ENCODE data around the gene CEP192.

The CEP192 gene

DNA sequence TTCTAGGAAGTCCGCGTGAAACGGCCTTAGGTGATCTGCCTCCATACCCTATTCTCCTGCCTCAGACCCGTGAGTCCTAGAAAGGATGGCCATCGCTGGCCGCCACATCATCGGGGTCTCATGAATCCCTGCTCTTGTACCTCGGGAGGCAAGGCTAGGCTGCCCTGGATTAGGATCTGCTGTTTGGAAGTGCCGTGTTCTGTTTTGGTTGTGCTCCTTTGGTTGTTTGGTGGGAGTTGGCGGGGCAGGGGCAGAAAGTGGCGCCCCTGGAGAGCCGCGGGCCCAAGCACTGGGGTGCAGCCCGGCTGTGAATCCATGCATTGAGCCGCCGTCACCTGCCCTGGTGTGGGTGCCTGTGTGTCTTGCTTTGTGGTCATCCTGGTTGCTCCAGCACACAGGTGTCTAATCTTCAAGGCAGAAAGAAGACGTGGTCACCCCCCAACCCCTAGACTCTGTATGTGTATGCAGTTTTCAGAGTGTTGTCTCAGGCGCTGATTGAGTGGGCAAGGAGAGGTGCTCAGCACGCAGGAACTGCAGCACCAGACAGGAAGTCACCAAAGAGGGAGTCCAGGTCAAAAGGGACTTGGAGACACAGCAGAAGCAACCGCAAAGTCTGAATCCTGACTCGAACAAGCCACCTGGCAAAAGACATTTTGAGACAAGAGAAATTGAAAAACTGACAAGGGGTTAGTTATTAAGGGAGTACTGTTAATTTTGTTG, 147.4 kb downstream of the CEP192 start:
- DNase-seq (ENCODE audit: low read depth, low spot score), result no peak

DNA sequence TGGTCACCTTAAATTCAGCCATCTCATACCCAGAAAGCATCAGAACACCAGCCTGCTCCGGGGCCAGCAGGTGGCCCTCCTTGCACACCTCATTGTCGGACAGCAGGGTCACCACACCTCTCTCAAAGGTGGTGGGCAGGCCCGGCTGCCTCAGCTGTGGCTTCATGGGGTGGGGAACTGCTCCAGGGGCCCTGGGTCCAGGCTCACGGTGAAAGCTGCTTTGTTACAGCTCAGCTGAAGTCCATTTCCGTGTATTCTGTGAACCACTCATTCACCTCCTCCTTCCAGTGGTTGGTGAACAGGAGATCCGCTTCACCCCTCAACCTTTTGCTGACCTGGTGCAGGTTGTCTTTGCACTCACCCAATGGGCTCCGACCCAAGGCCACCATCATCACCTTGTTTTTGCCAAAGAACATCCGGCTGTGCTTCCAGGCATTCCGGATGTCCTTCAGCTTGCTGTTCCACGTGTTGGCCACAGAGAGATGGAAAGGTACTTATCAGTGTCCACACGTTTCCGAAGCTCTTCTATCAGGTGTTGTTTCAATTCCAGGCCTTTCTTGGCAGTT, 148.8 kb downstream of the CEP192 start:
- DNase-seq (ENCODE audit: low read depth, low spot score), result no peak

DNA sequence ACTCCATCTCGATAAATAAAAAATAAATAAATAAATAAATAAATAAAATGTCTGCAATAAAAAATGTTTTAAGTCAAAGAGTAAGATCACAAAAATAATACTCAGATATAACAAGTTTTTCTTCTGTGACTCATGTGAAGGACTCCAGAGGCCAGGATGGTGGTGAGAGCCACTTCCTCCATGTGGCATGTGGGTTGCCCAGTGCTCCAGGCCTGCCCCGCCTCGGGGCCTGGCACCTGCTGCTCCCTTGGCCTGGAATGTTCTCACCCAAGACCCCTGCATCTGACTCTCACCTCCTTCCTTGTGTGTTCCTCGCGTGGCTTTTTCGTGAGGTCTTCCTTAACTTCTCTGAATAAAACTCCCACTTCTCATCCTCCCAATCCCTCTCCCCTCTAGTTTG, 150.0 kb downstream of the CEP192 start:
- no peak for DNase-seq (ENCODE audit: low read depth, low spot score)

DNA sequence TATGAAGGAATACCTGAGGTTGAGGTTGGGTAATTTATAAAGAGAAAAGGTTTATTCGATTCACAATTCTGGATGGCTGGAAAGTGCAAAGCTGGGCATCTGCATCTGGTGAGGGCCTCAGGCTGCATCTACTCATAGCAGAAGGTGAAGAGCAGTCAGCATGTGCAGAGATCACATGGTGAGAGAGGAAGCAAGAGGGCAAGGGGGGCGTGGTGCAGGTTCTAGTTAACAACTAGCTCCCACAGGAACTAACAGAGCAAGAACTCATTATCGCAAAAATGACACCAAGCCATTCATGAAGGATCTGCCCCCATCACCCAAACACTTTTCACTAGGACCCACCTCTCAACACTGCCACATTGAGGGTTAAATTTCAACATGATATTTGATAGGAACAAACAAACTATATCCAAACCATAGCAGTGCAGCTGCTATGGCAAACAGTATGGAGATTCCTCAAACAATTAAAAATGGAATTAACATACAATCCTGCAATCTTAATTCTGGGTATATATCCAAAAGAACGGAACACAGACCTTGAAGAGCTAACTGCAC, 154.6 kb downstream of the CEP192 start:
- DNase-seq (ENCODE audit: low read depth, low spot score), result no peak

- DNase-seq (ENCODE audit: low read depth, low spot score), result no peak
These were observed 156.0 kb downstream of the CEP192 start for GRCh38 chr18:13147130-13147529.

GRCh38 chr18:13151656-13152055, 160.5 kb downstream of the CEP192 start:
- no peak for DNase-seq (ENCODE audit: low read depth, low spot score)

GRCh38 chr18:13158428-13158827, 167.3 kb downstream of the CEP192 start:
- DNase-seq (ENCODE audit: low read depth, low spot score), result no peak

DNA sequence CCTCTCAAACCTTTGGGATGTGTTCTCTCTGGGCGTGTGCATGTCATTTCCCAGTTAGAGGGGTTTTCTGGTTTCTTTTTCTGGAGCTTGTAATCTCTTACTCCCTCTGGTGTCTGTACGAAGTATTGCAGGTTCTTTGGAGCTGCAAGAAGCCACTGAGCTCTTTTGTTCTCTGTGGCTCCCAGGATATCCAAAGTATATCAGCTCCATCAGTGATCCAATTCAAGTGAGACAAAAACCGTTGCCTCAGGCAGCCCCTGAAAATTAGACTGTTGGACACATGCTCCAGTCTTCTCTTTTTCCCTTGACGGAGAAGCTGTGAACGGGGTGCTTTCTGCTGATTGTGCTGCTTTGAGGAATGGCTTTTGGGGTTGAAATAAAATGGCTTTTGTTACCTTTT, 168.4 kb downstream of the CEP192 start:
- DNase-seq (ENCODE audit: low read depth, low spot score), result peak; percentile 54

DNA sequence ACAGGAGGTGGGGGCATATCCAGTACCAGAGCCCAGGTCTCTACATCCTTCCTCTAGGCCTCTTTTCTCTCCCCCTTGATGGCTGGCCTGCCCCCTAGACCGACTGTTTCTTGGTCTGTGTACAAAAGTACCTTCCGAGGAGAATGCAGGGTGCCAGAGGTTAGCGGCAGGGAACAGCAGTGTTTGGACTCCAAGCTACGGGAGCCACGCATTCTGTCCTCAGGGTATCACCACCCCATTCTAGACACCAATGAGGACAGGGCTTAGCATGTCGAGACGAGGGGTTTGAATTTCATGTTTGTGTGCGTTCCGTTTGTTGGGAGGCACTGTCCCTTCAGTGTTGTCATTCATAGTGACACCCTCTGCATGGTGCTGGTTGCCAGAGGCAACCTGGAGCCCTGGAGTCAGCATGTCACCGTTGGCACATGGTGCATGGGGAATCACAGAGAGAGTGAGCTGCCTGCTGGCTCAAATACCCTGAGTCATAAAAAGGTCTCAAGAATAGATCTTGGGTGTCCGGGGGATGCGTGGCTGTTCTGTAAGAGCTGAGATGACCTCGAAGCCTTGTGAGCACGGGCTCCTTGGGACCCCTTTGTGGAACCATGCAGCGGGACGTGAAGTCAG, 170.2 kb downstream of the CEP192 start:
- no peak for DNase-seq (ENCODE audit: low read depth, low spot score)

GRCh38 chr18:13163167-13163927, 172.2 kb downstream of the CEP192 start:
- no peak for DNase-seq (ENCODE audit: low read depth, low spot score)

DNA sequence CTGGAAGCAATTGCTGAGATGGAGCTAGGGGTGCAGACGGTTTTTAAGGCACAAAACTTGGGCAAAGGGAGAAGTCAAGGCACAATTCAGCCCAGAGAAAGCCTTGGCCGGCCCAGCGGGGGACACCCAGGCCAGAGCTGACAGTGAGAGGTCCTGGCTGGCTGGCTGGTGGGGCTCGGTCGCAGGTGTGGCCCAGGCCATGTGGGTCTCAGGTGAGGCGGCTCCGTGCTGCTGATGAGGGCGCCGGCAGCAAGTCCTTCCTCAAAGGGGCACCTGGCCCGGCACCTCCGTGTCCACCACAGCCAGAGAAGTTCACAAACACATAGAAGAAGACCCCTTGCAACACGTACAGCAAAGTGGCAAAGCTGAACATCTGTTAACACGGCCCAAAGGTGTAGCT, 173.2 kb downstream of the CEP192 start:
- no peak for DNase-seq (ENCODE audit: low read depth, low spot score)

DNA sequence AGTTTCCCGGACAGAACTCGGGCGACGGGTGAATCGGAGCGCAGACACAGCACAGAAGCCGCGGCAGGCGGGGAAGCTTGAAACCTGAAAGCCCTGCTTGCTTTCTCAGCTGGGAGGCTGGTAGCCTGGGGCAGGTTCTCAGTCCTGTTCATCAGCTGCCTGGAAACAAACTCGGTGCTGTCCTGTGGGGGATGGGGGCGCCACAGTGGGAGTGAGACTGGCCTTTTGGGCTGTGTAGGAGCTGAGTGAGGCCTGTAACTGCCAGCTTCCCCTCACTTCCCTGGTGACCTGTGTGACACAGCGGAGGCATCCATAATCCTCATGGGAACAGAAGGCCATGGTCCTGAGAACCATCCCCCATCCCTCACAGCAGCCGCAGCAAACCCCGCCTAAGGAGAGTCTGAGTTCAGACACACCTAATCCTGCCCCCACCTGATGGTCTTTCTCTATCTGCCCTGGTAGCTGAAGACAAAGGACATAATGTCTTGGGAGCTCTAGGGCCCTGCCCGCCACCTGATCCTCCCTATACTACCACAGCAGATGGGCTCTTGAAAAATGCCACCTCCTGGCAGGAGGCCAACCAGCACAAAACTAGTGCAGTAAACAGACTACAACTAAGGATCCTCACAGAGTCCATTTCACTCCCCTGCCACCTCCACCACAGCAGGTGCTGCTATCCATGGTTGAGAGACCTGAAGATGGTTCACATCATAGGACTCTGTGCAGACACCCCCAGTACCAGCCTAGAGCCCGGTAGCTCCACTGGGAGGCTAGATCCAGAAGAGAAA, 174.7 kb downstream of the CEP192 start:
- DNase-seq (ENCODE audit: low read depth, low spot score), result no peak

- no peak for DNase-seq (ENCODE audit: low read depth, low spot score)
These were observed 182.5 kb downstream of the CEP192 start for GRCh38 chr18:13173578-13174145.

Measured in smooth muscle cell of the brain vasculature (primary cell).